H9 (cell line): ENCODE results near the gene EGFR. TPM values are rescaled to one million over a fixed set of nuclear protein-coding genes. Genes with fewer than 3 reads are reported as not detected.

Source experiments
- DNase-seq: peaks from one replicate; pipeline ENCODE4 v3.0.0-alpha.2; 2017
- H2AFZ ChIP-seq: one replicate; pipeline ENCODE4 v1.6.1; 2013; ENCODE audit warnings: mild to moderate bottlenecking, low read length, control low read depth, moderate library complexity
- H2AK5ac ChIP-seq: 2 replicates; pipeline ENCODE4 v1.6.1; 2013; ENCODE audit warnings: low read length, control low read depth, mixed read lengths; ENCODE audit not compliant: insufficient read length
- H2BK120ac ChIP-seq: one replicate; pipeline ENCODE4 v1.6.1; 2013; ENCODE audit warnings: low read depth, mild to moderate bottlenecking, low read length, control low read depth, inconsistent platforms; ENCODE audit not compliant: poor library complexity, severe bottlenecking
- H2BK12ac ChIP-seq: 2 replicates; pipeline ENCODE4 v1.6.1; 2013; ENCODE audit warnings: low read length, control low read depth, mixed read lengths, low read depth; ENCODE audit not compliant: insufficient read length
- H2BK15ac ChIP-seq: 2 replicates; pipeline ENCODE4 v1.6.1; 2013; ENCODE audit warnings: low read depth, low read length, control low read depth
- H2BK20ac ChIP-seq: one replicate; pipeline ENCODE4 v1.6.1; 2013; ENCODE audit warnings: low read depth, mild to moderate bottlenecking, low read length, control low read depth, inconsistent platforms; ENCODE audit not compliant: poor library complexity, severe bottlenecking
- H2BK5ac ChIP-seq: 2 replicates; pipeline ENCODE4 v1.6.1; 2013; ENCODE audit warnings: low read length, control low read depth, mixed read lengths; ENCODE audit not compliant: insufficient read length
- H3K14ac ChIP-seq: 2 replicates; pipeline ENCODE4 v1.6.1; 2013; ENCODE audit warnings: low read length, control low read depth; ENCODE audit not compliant: insufficient read depth
- H3K18ac ChIP-seq: 2 replicates; pipeline ENCODE4 v1.6.1; 2013; ENCODE audit warnings: low read depth, mild to moderate bottlenecking, mixed read lengths, low read length, control low read depth; ENCODE audit not compliant: insufficient read length
- H3K23ac ChIP-seq: 2 replicates; pipeline ENCODE4 v1.6.1; 2013; ENCODE audit warnings: low read length, control low read depth, mixed read lengths, low read depth; ENCODE audit not compliant: insufficient read length
- H3K23me2 ChIP-seq: 2 replicates; pipeline ENCODE4 v1.6.1; 2013; ENCODE audit warnings: low read depth, mild to moderate bottlenecking, mixed read lengths, low read length, control low read depth; ENCODE audit not compliant: insufficient read length, poor library complexity, severe bottlenecking
- H3K27ac ChIP-seq: 2 replicates; pipeline ENCODE4 v1.5.1; 2013; ENCODE audit warnings: low read length, control low read depth, mixed read lengths, low read depth; ENCODE audit not compliant: insufficient read length
- H3K27me3 ChIP-seq: 2 replicates; pipeline ENCODE4 v1.6.1; 2013; ENCODE audit warnings: low read length, control low read depth, inconsistent platforms; ENCODE audit not compliant: insufficient read depth
- H3K4ac ChIP-seq: 2 replicates; pipeline ENCODE4 v1.6.1; 2013; ENCODE audit warnings: low read depth, mild to moderate bottlenecking, control low read depth, inconsistent platforms, low read length, moderate library complexity
- H3K4me1 ChIP-seq: 2 replicates; pipeline ENCODE4 v1.6.1; 2013; ENCODE audit warnings: low read length, control low read depth, inconsistent platforms; ENCODE audit not compliant: insufficient read depth
- H3K4me2 ChIP-seq: 2 replicates; pipeline ENCODE4 v1.6.1; 2013; ENCODE audit warnings: low read length, control low read depth, mixed read lengths; ENCODE audit not compliant: insufficient read length, insufficient read depth
- H3K56ac ChIP-seq: 2 replicates; pipeline ENCODE4 v1.6.1; 2013; ENCODE audit warnings: low read depth, mild to moderate bottlenecking, mixed read lengths, low read length, control low read depth; ENCODE audit not compliant: insufficient read length
- H3K79me1 ChIP-seq: 2 replicates; pipeline ENCODE4 v1.6.1; 2013; ENCODE audit warnings: low read depth, mild to moderate bottlenecking, moderate library complexity, low read length, control low read depth, inconsistent platforms; ENCODE audit not compliant: insufficient read depth, poor library complexity, severe bottlenecking
- H3K79me2 ChIP-seq: 2 replicates; pipeline ENCODE4 v1.6.1; 2013; ENCODE audit warnings: low read length, control low read depth, inconsistent platforms; ENCODE audit not compliant: insufficient read depth
- H3K9ac ChIP-seq: 2 replicates; pipeline ENCODE4 v1.6.1; 2013; ENCODE audit warnings: low read length, control low read depth, mixed read lengths; ENCODE audit not compliant: insufficient read length; ENCODE audit errors: extremely low read depth
- H3K9me3 ChIP-seq: one replicate; pipeline ENCODE4 v1.6.1; 2013; ENCODE audit warnings: low read depth, low read length, inconsistent platforms; ENCODE audit not compliant: control insufficient read depth
- H3T11ph ChIP-seq: one replicate; pipeline ENCODE4 v1.6.1; 2013; ENCODE audit warnings: mild to moderate bottlenecking, low read length, control low read depth, inconsistent platforms
- H4K20me1 ChIP-seq: one replicate; pipeline ENCODE4 v1.6.1; 2013; ENCODE audit not compliant: control insufficient read depth, insufficient read length, insufficient read depth
- H4K5ac ChIP-seq: 2 replicates; pipeline ENCODE4 v1.6.1; 2013; ENCODE audit warnings: low read depth, mild to moderate bottlenecking, mixed read lengths, low read length, control low read depth; ENCODE audit not compliant: insufficient read length
- H4K8ac ChIP-seq: replicated peaks from 2 replicates; pipeline ENCODE4 v1.6.1; 2013; ENCODE audit warnings: low read length, control low read depth, mixed read lengths, low read depth; ENCODE audit not compliant: insufficient read length
- H4K91ac ChIP-seq: 2 replicates; pipeline ENCODE4 v1.6.1; 2013; ENCODE audit warnings: low read depth, mild to moderate bottlenecking, moderate library complexity, mixed read lengths, low read length, control low read depth; ENCODE audit not compliant: insufficient read length
- H3K27ac Mint-ChIP-seq, 3 experiments: 2 replicates in 2 of 3; 3 replicates in 1 of 3; pipeline ENCODE4 v1.8.0; 2020 to 2021; ENCODE audit warnings: mixed read lengths in 3 of 3, mild to moderate bottlenecking in 1 of 3, moderate library complexity in 1 of 3
- H3K27me3 Mint-ChIP-seq: 2 replicates; pipeline ENCODE4 v1.8.0; 2021; ENCODE audit warnings: low read depth, mild to moderate bottlenecking, moderate library complexity, mixed read lengths
- H3K36me3 Mint-ChIP-seq, 3 experiments: 2 replicates in 2 of 3; 3 replicates in 1 of 3; pipeline ENCODE4 v1.8.0; 2020 to 2021; ENCODE audit warnings: low read depth in 3 of 3, mixed read lengths in 3 of 3; ENCODE audit not compliant: insufficient read depth in 1 of 3
- H3K4me1 Mint-ChIP-seq, 2 experiments: 2 replicates each; pipeline ENCODE4 v1.8.0; 2020; ENCODE audit warnings: mixed read lengths in 2 of 2
- H3K4me3 Mint-ChIP-seq, 2 experiments: 2 replicates in 1 of 2; 3 replicates in 1 of 2; pipeline ENCODE4 v1.8.0; 2020 to 2021; ENCODE audit warnings: mild to moderate bottlenecking in 2 of 2, mixed read lengths in 2 of 2, moderate library complexity in 1 of 2
- H3K9me3 Mint-ChIP-seq, 2 experiments: 2 replicates in 1 of 2; 3 replicates in 1 of 2; pipeline ENCODE4 v1.8.0; 2020; ENCODE audit warnings: mild to moderate bottlenecking in 2 of 2, mixed read lengths in 2 of 2, moderate library complexity in 1 of 2
- WGBS: extraction: QIAGEN DNeasy Blood & Tissue Kit; methylation state at CpG from one replicate; pipeline ENCODE4 v1.1.7; 2013; ENCODE audit warnings: missing lambda C conversion rate, low lambda C conversion rate, mixed read lengths; ENCODE audit not compliant: insufficient read length; ENCODE audit errors: extremely low coverage; 5-methylcytosine and 5-hydroxymethylcytosine counted together
- total RNA-seq: library from RNA; stranded (reverse); gene quantifications from 2 replicates; pipeline ENCODE4 v1.2.1, GENCODE V29; 2021
- TF ChIP-seq, protein P1 (sequence below): fragments of 200-600 bp; sonication (generic); conservative IDR thresholded peaks from 3 replicates; pipeline ENCODE4 v1.8.0; 2021; ENCODE audit warnings: antibody characterized with exemption, mild to moderate bottlenecking

Gene EGFR
- total RNA-seq, 1 experiment from 2014 or later: 3.3 TPM

DNA sequence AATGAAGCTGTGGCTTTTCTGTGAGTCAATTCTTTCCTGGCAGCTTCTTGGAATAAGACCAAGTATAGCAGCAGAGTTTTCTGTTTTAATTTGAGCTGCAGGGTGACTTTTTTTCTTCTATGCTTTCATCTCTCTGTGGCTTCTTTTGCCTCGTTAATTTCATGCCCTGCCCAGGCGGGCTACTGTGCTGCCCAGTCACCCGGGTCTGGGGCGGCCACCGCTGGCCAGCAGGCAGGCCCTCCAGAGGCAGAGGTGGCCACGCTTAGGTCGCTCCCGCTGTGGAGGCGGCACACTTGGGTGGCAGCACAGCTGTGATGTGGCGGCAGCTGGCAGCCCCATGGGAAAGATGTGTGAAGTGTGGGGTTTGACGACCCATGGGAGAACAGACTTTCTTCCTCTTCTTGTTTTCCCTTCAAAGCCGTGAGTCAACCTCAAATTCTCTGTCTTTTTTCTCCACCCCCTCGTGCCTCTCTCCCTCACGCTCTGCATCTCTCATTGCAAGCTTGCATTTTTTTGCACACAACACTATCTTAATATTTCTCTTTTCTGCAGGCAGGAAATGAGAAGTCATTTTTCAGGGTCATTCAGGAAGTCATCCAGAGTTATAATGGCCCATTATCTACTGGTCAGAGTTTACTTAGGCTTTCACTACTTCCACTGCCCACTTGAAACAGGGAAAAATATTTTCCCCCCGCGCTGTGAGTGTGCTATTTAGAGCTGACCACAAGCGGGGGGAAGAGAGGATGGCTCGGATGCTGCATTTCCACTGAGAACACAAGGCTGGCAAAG lies 67.8 kb downstream of the EGFR start:
- Histone ChIP-seq H4K91ac (no peak overlapping the region), H3K18ac (no peak overlapping the region), H3K9ac (no peak overlapping the region), H3K4me1 (peaks cover 2% of the 10 kb centered on the region; the same call in 1 of the 2 replicates), H3K79me1 (no peaks in the 10 kb centered on the region), H3K14ac (no peak overlapping the region), H3K56ac (no peak overlapping the region), H3K27ac (no peak overlapping the region), H2BK15ac (no peak overlapping the region), H4K8ac (no peak overlapping the region), H4K5ac (no peak overlapping the region), H3K79me2 (no peaks in the 10 kb centered on the region), H2BK20ac (no peak overlapping the region), H2AK5ac (no peak overlapping the region), H3K9me3 (no peaks in the 10 kb centered on the region), H3K4me2 (no peak overlapping the region), H3K27me3 (no peaks in the 10 kb centered on the region), H2BK120ac (no peak overlapping the region), H4K20me1 (no peaks in the 10 kb centered on the region), H3K23me2 (no peaks in the 10 kb centered on the region), H2BK12ac (no peak overlapping the region), H3K4ac (no peak overlapping the region), H3T11ph (no peak overlapping the region), H3K23ac (no peak overlapping the region), H2BK5ac (no peak overlapping the region), H2AFZ (no peak overlapping the region)
- Mint-ChIP-seq H3K27me3 (no peaks in the 10 kb centered on the region), H3K36me3 (no peaks in the 10 kb centered on the region), H3K4me3 (no peak overlapping the region), H3K9me3 (no peaks in the 10 kb centered on the region), H3K27ac (no peak overlapping the region; a peak in 1 of 7 replicates), H3K4me1 (peaks cover 18 to 21% of the 10 kb centered on the region in 2 experiments)
- DNase-seq: no peak
- TF ChIP-seq, protein P1, sequence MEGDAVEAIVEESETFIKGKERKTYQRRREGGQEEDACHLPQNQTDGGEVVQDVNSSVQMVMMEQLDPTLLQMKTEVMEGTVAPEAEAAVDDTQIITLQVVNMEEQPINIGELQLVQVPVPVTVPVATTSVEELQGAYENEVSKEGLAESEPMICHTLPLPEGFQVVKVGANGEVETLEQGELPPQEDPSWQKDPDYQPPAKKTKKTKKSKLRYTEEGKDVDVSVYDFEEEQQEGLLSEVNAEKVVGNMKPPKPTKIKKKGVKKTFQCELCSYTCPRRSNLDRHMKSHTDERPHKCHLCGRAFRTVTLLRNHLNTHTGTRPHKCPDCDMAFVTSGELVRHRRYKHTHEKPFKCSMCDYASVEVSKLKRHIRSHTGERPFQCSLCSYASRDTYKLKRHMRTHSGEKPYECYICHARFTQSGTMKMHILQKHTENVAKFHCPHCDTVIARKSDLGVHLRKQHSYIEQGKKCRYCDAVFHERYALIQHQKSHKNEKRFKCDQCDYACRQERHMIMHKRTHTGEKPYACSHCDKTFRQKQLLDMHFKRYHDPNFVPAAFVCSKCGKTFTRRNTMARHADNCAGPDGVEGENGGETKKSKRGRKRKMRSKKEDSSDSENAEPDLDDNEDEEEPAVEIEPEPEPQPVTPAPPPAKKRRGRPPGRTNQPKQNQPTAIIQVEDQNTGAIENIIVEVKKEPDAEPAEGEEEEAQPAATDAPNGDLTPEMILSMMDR: no peak
- WGBS: no CpG with 5 or more reads among the region's 18 CpGs
